IMR-90 (cell line): Measurements from ENCODE around the gene COL27A1. TPM values are rescaled to one million over a fixed set of nuclear protein-coding genes. Genes with fewer than 3 reads are reported as not detected.

Source experiments
- ATAC-seq: fragments of 200-7000 bp; cut with Tn5 transposase; 2 replicates; pipeline ENCODE4 v1.9.1; 2020; ENCODE audit warnings: low read depth, mild to moderate bottlenecking, moderate library complexity
- BruUV-seq: library from RNA; stranded (reverse); fragments of 400-500 nt; replicated peaks from 2 replicates; lab custom pipeline; 2021; lab: Mats Ljungman, UMichigan
- CTCF ChIA-PET: fragments of 300-600 bp; formaldehyde crosslinking; extraction: SDS; loops from one replicate; lab custom pipeline; 2021; ENCODE audit warnings: antibody characterized with exemption; lab: Yijun Ruan, JAX
- POLR2A ChIA-PET: fragments of 300-600 bp; sonication (Branson Sonifier 250); formaldehyde crosslinking; loops from one replicate; lab custom pipeline; 2022; ENCODE audit warnings: antibody characterized with exemption; ENCODE audit not compliant: unreplicated experiment; lab: Charles Lee
- DNase-seq: peaks from one replicate; pipeline ENCODE4 v3.0.0; 2013
- H2AFZ ChIP-seq: replicated peaks from 2 replicates; pipeline ENCODE3; 2013; ENCODE audit warnings: low read length, mild to moderate bottlenecking; ENCODE audit not compliant: poor library complexity
- H2AK5ac ChIP-seq: 2 replicates; pipeline ENCODE4 v1.6.1; 2013; ENCODE audit warnings: low read depth, low read length, inconsistent platforms
- H2AK9ac ChIP-seq: replicated peaks from 2 replicates; pipeline ENCODE3; 2013; ENCODE audit warnings: mild to moderate bottlenecking, low read depth, low read length, moderate library complexity; ENCODE audit not compliant: poor library complexity
- H2BK120ac ChIP-seq: 2 replicates; pipeline ENCODE4 v1.6.1; 2013; ENCODE audit warnings: low read depth, low read length, inconsistent platforms
- H2BK15ac ChIP-seq: 3 replicates; pipeline ENCODE4 v1.6.1; 2013; ENCODE audit warnings: low read depth, low read length, inconsistent platforms
- H2BK20ac ChIP-seq: 2 replicates; pipeline ENCODE4 v1.6.1; 2013; ENCODE audit warnings: low read depth, mild to moderate bottlenecking, inconsistent platforms, low read length, moderate library complexity
- H2BK5ac ChIP-seq: 2 replicates; pipeline ENCODE4 v1.6.1; 2013; ENCODE audit warnings: mild to moderate bottlenecking, low read depth, low read length, inconsistent platforms; ENCODE audit not compliant: poor library complexity, severe bottlenecking
- H3K14ac ChIP-seq: replicated peaks from 2 replicates; pipeline ENCODE4 v1.6.1; 2013; ENCODE audit warnings: low read depth, low read length, inconsistent platforms
- H3K18ac ChIP-seq: 2 replicates; pipeline ENCODE4 v1.6.1; 2013; ENCODE audit warnings: low read depth, low read length, control low read depth
- H3K23ac ChIP-seq: 2 replicates; pipeline ENCODE4 v1.6.1; 2013; ENCODE audit warnings: low read depth, low read length, inconsistent platforms
- H3K27ac ChIP-seq: 2 replicates; pipeline ENCODE4 v1.5.1; 2013; ENCODE audit warnings: mild to moderate bottlenecking, control low read depth, low read length; ENCODE audit not compliant: insufficient read depth
- H3K27me3 ChIP-seq: 2 replicates; pipeline ENCODE4 v1.6.1; 2013; ENCODE audit warnings: low read length; ENCODE audit not compliant: control insufficient read depth, insufficient read depth
- H3K36me3 ChIP-seq: 2 replicates; pipeline ENCODE4 v1.6.1; 2013; ENCODE audit warnings: low read length, mixed read lengths; ENCODE audit not compliant: control insufficient read depth, insufficient read depth
- H3K4ac ChIP-seq: 2 replicates; pipeline ENCODE4 v1.6.1; 2013; ENCODE audit warnings: low read depth, low read length, inconsistent platforms
- H3K4me1 ChIP-seq: 2 replicates; pipeline ENCODE4 v1.6.1; 2013; ENCODE audit warnings: low read length, mixed read lengths; ENCODE audit not compliant: control insufficient read depth, insufficient read depth
- H3K4me2 ChIP-seq: 2 replicates; pipeline ENCODE4 v1.6.1; 2013; ENCODE audit warnings: low read depth, mild to moderate bottlenecking, control low read depth, low read length, moderate library complexity
- H3K4me3 ChIP-seq: 2 replicates; pipeline ENCODE4 v1.5.1; 2013; ENCODE audit warnings: low read depth, mild to moderate bottlenecking, control low read depth, low read length, moderate library complexity; ENCODE audit not compliant: insufficient read depth
- H3K56ac ChIP-seq: 2 replicates; pipeline ENCODE4 v1.6.1; 2013; ENCODE audit warnings: low read length, inconsistent platforms; ENCODE audit not compliant: insufficient read depth; ENCODE audit errors: extremely low read depth
- H3K79me1 ChIP-seq, 2 experiments: 2 replicates each; pipeline ENCODE4 v1.6.1; 2013; ENCODE audit warnings: low read length in 2 of 2, inconsistent platforms in 1 of 2, low read depth in 1 of 2
- H3K9ac ChIP-seq: 2 replicates; pipeline ENCODE4 v1.6.1; 2013; ENCODE audit warnings: low read depth, low read length, control low read depth
- H3K9me1 ChIP-seq: 2 replicates; pipeline ENCODE4 v1.6.1; 2013; ENCODE audit warnings: low read length, inconsistent platforms; ENCODE audit not compliant: insufficient read depth
- H3K9me3 ChIP-seq: 2 replicates; pipeline ENCODE4 v1.6.1; 2013; ENCODE audit warnings: low read length; ENCODE audit not compliant: control insufficient read depth, insufficient read depth
- H4K20me1 ChIP-seq: 2 replicates; pipeline ENCODE4 v1.6.1; 2013; ENCODE audit warnings: low read length, inconsistent platforms; ENCODE audit not compliant: insufficient read depth
- H4K5ac ChIP-seq: 2 replicates; pipeline ENCODE4 v1.6.1; 2013; ENCODE audit warnings: mild to moderate bottlenecking, low read depth, low read length, control low read depth
- H4K8ac ChIP-seq, 2 experiments: 2 replicates each; pipeline ENCODE4 v1.6.1; 2013; ENCODE audit warnings: low read depth in 2 of 2, low read length in 2 of 2, control low read depth in 1 of 2, inconsistent platforms in 1 of 2
- H4K91ac ChIP-seq: 2 replicates; pipeline ENCODE4 v1.6.1; 2013; ENCODE audit warnings: low read depth, low read length, inconsistent platforms; ENCODE audit not compliant: insufficient read depth
- BHLHE40 ChIP-seq: fragments of 150-350 bp; IDR thresholded peaks from 2 replicates; pipeline ENCODE4 v1.6.1; 2016; ENCODE audit warnings: mild to moderate bottlenecking, low read depth, low read length
- CEBPB ChIP-seq: IDR thresholded peaks from 2 replicates; pipeline ENCODE4 v1.6.1; 2012; ENCODE audit warnings: low read depth, low read length, improper control_type of control experiment
- CHD1 ChIP-seq: IDR thresholded peaks from 2 replicates; pipeline ENCODE4 v1.6.1; 2012; ENCODE audit warnings: low read depth, low read length, improper control_type of control experiment
- CTCF ChIP-seq: conservative IDR thresholded peaks from 2 replicates; pipeline ENCODE4 v1.5.1; 2012; ENCODE audit warnings: mild to moderate bottlenecking, low read depth, low read length, improper control_type of control experiment
- ELK1 ChIP-seq: fragments of 150-350 bp; IDR thresholded peaks from 2 replicates; pipeline ENCODE4 v1.6.1; 2016; ENCODE audit warnings: low read depth, mild to moderate bottlenecking, low read length, moderate library complexity, borderline replicate concordance
- FOS ChIP-seq: fragments of 150-350 bp; IDR thresholded peaks from 2 replicates; pipeline ENCODE4 v1.6.1; 2016; ENCODE audit warnings: low read depth, low read length
- MAFK ChIP-seq: IDR thresholded peaks from 2 replicates; pipeline ENCODE4 v1.6.1; 2012; ENCODE audit warnings: low read depth, low read length, improper control_type of control experiment
- MAZ ChIP-seq: IDR thresholded peaks from 2 replicates; pipeline ENCODE4 v1.6.1; 2012; ENCODE audit warnings: low read depth, mild to moderate bottlenecking, low read length, improper control_type of control experiment, moderate library complexity, borderline replicate concordance
- MXI1 ChIP-seq: IDR thresholded peaks from 2 replicates; pipeline ENCODE4 v1.6.1; 2012; ENCODE audit warnings: low read depth, mild to moderate bottlenecking, low read length, moderate library complexity, borderline replicate concordance
- NFE2L2 ChIP-seq: fragments of 150-350 bp; IDR thresholded peaks from 2 replicates; pipeline ENCODE4 v1.6.1; 2016; ENCODE audit warnings: low read depth, mild to moderate bottlenecking, low read length
- POLR2A ChIP-seq: IDR thresholded peaks from 2 replicates; pipeline ENCODE4 v1.6.1; 2012; ENCODE audit warnings: mild to moderate bottlenecking, low read depth, low read length
- RAD21 ChIP-seq: IDR thresholded peaks from 2 replicates; pipeline ENCODE4 v1.6.1; 2012; ENCODE audit warnings: low read length, improper control_type of control experiment
- RCOR1 ChIP-seq: IDR thresholded peaks from 2 replicates; pipeline ENCODE4 v1.6.1; 2012; ENCODE audit warnings: mild to moderate bottlenecking, low read length, improper control_type of control experiment; ENCODE audit not compliant: insufficient replicate concordance
- RFX5 ChIP-seq: IDR thresholded peaks from 2 replicates; pipeline ENCODE4 v1.8.0; 2012; ENCODE audit warnings: low read depth, mild to moderate bottlenecking, low read length, moderate library complexity
- SMC3 ChIP-seq: fragments of 150-350 bp; IDR thresholded peaks from 2 replicates; pipeline ENCODE4 v1.6.1; 2016; ENCODE audit warnings: low read depth, mild to moderate bottlenecking, antibody characterized with exemption, low read length, moderate library complexity
- USF2 ChIP-seq: fragments of 150-350 bp; IDR thresholded peaks from 2 replicates; pipeline ENCODE4 v1.6.1; 2017; ENCODE audit warnings: mild to moderate bottlenecking, antibody characterized with exemption, low read length, low read depth
- WGBS, 2 experiments: methylation state at CpG; one replicate each; pipeline versions ENCODE4 v1.1.5 to v1.1.7; 2013; ENCODE audit warnings: missing lambda C conversion rate in 2 of 2; ENCODE audit not compliant: insufficient read length in 1 of 2; ENCODE audit errors: extremely low coverage in 2 of 2; 5-methylcytosine and 5-hydroxymethylcytosine counted together
- dilution Hi-C: fragments of 300-500 bp; cut with HindIII; formaldehyde crosslinking; loops from one replicate; pipeline ENCODE4 v1.14.3; 2018; ENCODE audit warnings: low sequenced_read_pairs; ENCODE audit not compliant: unreplicated experiment
- in situ Hi-C: fragments of 300-500 bp; cut with MboI; formaldehyde crosslinking; loops from 3 replicates; pipeline ENCODE4 v1.14.3; 2019; ENCODE audit warnings: low sequenced_read_pairs, inconsistent platforms, mixed read lengths
- intact Hi-C: fragments of 100-400 bp; cut with micrococcal nuclease; formaldehyde crosslinking; loops from 2 replicates; pipeline ENCODE4 v1.10.0; 2022
- polyA plus RNA-seq, 3 experiments: library from polyadenylated mRNA; depleted of rRNA; stranded (reverse); fragments of >200 nt; gene quantifications; 2 replicates each; pipeline ENCODE4 v1.2.3, GENCODE V29; 2012; ENCODE audit warnings: low replicate concordance in 1 of 3
- total RNA-seq: library from RNA; depleted of rRNA; stranded (reverse); fragments of >200 nt; gene quantifications from 2 replicates; pipeline ENCODE4 v1.2.3, GENCODE V29; 2012

Gene COL27A1
- total and polyA plus RNA-seq, 2 of the 4 experiments (the other 2 are of a cell fraction): 3.2 to 18.3 TPM

GRCh38 chr9:114336699-114337395 lies 181.5 kb downstream of the COL27A1 start:
- intact Hi-C loops: loop anchor here (10.0 kb wide), 1 partner anchor 168 kb away; the partner anchor contains the start of gene WHRN

More at GRCh38 chr9:114336699-114337395, 181.5 kb downstream of the COL27A1 start:
- no peak overlapping the region for H3K4me2 ChIP-seq
- no peaks in the 10 kb centered on the region for H3K9me3 ChIP-seq
- no peak overlapping the region for H2AK9ac ChIP-seq
- H4K20me1 ChIP-seq: no peaks in the 10 kb centered on the region
- WGBS, 2 experiments: 96% methylated on average over 7 of the region's 23 CpGs; no CpG with 5 or more reads in 1 of the 2 experiments
- H2BK15ac ChIP-seq: no peak overlapping the region
- ATAC-seq (no peak), DNase-seq (no peak)
- in situ Hi-C loops (no loop called here), dilution Hi-C loops (no loop called here)
- POLR2A ChIA-PET: no interaction called here
- no peak overlapping the region for H3K9ac ChIP-seq
- H3K4me1 ChIP-seq: no peaks in the 10 kb centered on the region
- no peak overlapping the region for H3K18ac ChIP-seq
- no peak overlapping the region for H2BK20ac ChIP-seq
- H3K56ac ChIP-seq: no peak overlapping the region
- no peak overlapping the region for H2AFZ ChIP-seq
- no peak overlapping the region for H3K4ac ChIP-seq
- peaks cover 44% of the 10 kb centered on the region for H3K36me3 ChIP-seq
- no peak overlapping the region for H4K91ac ChIP-seq
- H3K4me3 ChIP-seq: no peak overlapping the region
- TF ChIP-seq USF2 (no peak), BHLHE40 (no peak), ELK1 (no peak), MAZ (no peak), RFX5 (no peak), RAD21 (no peak), NFE2L2 (no peak), RCOR1 (no peak), POLR2A (no peak), CTCF (no peak), FOS (no peak), CHD1 (no peak), CEBPB (no peak), SMC3 (no peak), MAFK (no peak), MXI1 (no peak)
- H4K5ac ChIP-seq: no peak overlapping the region
- no peak overlapping the region for H3K14ac ChIP-seq
- no peak overlapping the region for H2AK5ac ChIP-seq
- H3K27ac ChIP-seq: no peak overlapping the region
- BruUV-seq: no TSS peak
- no peak overlapping the region for H3K23ac ChIP-seq
- H3K27me3 ChIP-seq: no peaks in the 10 kb centered on the region
- H3K9me1 ChIP-seq: no peaks in the 10 kb centered on the region; the same call in 1 of the 2 replicates
- H3K79me1 ChIP-seq: no peaks in the 10 kb centered on the region
- H4K8ac ChIP-seq: no peak overlapping the region
- H2BK120ac ChIP-seq: no peak overlapping the region
- CTCF ChIA-PET: no interaction called here
- H2BK5ac ChIP-seq: no peak overlapping the region
